ENCODE measurements around the gene BTN2A1.

BTN2A1 gene

GRCh38 chr6:26478985-26479278 is 21.2 kb downstream of the BTN2A1 start:
- no peak for DNase-seq (ENCODE audit: low read depth, low spot score)
- H3K4me3 ChIP-seq (ENCODE audit: low read depth, low read length), result no peak overlapping the region
- no peak for TF ChIP-seq CTCF (IDR thresholded peaks at IDR 0.05; ENCODE audit: low read depth, low read length)
- in situ Hi-C loops (cut with HindIII; ENCODE audit: low sequenced_read_pairs), result no loop called here

- TF ChIP-seq CTCF (IDR thresholded peaks at IDR 0.05; ENCODE audit: low read depth, low read length), result no peak
- in situ Hi-C loops (cut with HindIII; ENCODE audit: low sequenced_read_pairs), result no loop called here
- no peak for DNase-seq (ENCODE audit: low read depth, low spot score)
- H3K4me3 ChIP-seq (ENCODE audit: low read depth, low read length), result no peak overlapping the region
These were observed 24.6 kb downstream of the BTN2A1 start for GRCh38 chr6:26482338-26482737.

GRCh38 chr6:26483727-26484126 is 26.0 kb downstream of the BTN2A1 start:
- no peak for TF ChIP-seq CTCF (IDR thresholded peaks at IDR 0.05; ENCODE audit: low read depth, low read length)
- in situ Hi-C loops (cut with HindIII; ENCODE audit: low sequenced_read_pairs), result no loop called here
- no peak overlapping the region for H3K4me3 ChIP-seq (ENCODE audit: low read depth, low read length)
- DNase-seq (ENCODE audit: low read depth, low spot score), result no peak

GRCh38 chr6:26484161-26484560 is 26.4 kb downstream of the BTN2A1 start:
- no peak for DNase-seq (ENCODE audit: low read depth, low spot score)
- no peak for TF ChIP-seq CTCF (IDR thresholded peaks at IDR 0.05; ENCODE audit: low read depth, low read length)
- no peak overlapping the region for H3K4me3 ChIP-seq (ENCODE audit: low read depth, low read length)
- in situ Hi-C loops (cut with HindIII; ENCODE audit: low sequenced_read_pairs), result no loop called here

GRCh38 chr6:26485112-26485780 is 27.5 kb downstream of the BTN2A1 start:
- DNase-seq (ENCODE audit: low read depth, low spot score), result no peak
- TF ChIP-seq CTCF (IDR thresholded peaks at IDR 0.05; ENCODE audit: low read depth, low read length), result no peak
- no peak overlapping the region for H3K4me3 ChIP-seq (ENCODE audit: low read depth, low read length)
- in situ Hi-C loops (cut with HindIII; ENCODE audit: low sequenced_read_pairs), result no loop called here

- H3K4me3 ChIP-seq (ENCODE audit: low read depth, low read length), result no peak overlapping the region
- no peak for TF ChIP-seq CTCF (IDR thresholded peaks at IDR 0.05; ENCODE audit: low read depth, low read length)
- DNase-seq (ENCODE audit: low read depth, low spot score), result no peak
- in situ Hi-C loops (cut with HindIII; ENCODE audit: low sequenced_read_pairs), result no loop called here
These were observed 28.6 kb downstream of the BTN2A1 start for GRCh38 chr6:26486358-26486757.

- H3K4me3 ChIP-seq (ENCODE audit: low read depth, low read length), result no peak overlapping the region
- no peak for DNase-seq (ENCODE audit: low read depth, low spot score)
- no peak for TF ChIP-seq CTCF (IDR thresholded peaks at IDR 0.05; ENCODE audit: low read depth, low read length)
- in situ Hi-C loops (cut with HindIII; ENCODE audit: low sequenced_read_pairs), result no loop called here
These were observed 29.7 kb downstream of the BTN2A1 start for GRCh38 chr6:26487466-26487865.
